Stimulated activated CD4-positive, alpha-beta T cell treated with anti-CD3 and anti-CD28 coated beads, TNF-alpha, amount 100 ng/mL, for 24 hours (primary cell): ENCODE measurements around the gene HINT2.

Experiments
- DNase-seq, 3 experiments: peaks; one replicate each; pipeline ENCODE4 v3.0.0-alpha.2; 2020; ENCODE audit warnings: low read depth in 3 of 3

HINT2 gene

GRCh38 chr9:35774907-35775635 is 39.8 kb downstream of the HINT2 start:
- no peak for DNase-seq

DNA sequence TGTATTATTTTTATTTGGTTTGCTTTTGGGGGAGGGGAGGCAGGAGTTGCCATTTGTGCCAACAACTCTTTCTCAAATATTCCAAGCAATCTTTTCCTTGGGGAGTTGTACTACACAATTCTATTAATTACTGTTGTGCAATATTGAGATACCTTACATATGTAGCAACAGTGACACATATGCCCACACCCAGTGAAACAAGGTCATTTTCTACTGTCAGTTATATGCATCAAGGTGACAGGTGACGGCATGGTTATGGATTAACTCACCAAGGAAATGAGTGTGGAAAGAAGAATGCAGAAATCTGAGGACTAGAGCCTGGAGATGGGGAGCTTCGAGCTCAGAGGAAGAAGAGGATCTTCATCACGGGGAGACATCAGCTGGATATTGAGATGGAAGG is 42.9 kb downstream of the HINT2 start:
- DNase-seq: no peak

DNA sequence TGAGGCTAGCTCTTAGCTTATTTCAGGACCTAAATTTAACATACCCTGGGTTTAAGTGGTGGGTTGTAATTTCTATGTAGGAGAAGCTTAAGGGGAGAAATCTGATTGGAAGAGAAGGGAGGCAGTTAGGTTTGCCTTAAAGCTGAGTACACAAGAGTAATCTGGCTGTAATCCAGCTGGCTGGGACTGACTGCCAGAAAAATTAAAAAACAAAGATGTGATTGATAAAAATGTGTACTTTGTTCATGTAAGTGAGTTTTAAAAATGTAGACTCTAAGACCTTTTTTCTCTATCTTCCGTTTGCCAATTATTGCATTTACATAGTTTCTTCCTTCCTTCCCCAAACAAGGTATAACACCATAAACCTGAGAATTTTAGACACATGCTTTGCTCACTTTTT is 43.3 kb downstream of the HINT2 start:
- no peak for DNase-seq

DNA sequence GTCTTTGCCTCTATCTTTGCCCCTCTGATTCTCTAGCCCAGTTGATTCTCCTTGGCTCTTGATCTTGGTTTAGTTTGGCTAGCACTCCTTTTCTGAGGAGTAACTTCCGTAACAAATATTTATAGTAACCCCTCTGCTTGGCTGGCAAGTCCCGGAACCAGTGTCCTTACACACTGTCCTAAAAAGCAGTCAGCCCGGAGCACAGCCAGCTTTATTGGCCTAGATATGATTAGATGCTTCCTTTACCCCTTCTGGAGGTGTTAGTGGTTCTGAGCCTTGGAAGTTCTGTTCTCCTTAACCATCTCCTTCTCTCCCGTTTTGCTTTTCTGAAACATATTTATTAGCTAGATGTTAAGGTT is 43.8 kb downstream of the HINT2 start:
- no peak for DNase-seq

DNA sequence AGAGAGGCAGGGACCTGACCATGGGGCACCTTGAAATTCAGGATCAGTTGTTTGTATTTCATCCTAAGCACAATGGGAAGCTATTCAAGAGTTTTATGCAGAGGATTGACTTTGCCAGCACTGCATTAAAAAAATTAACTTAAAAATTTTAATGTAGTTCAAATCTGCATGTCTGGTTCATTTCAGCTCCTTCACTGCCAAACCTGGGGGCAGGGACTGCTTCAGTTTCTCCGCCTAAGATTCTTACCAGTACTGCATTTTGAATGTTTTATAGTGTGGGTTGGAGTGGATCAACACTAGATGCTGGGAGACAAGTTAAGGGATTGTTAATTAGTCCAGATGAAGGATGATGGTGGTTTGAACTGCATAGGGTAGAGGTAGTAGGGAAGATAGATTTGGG is 45.1 kb downstream of the HINT2 start:
- DNase-seq: no peak

- DNase-seq: no peak
Observed at GRCh38 chr9:35767458-35767857, 47.4 kb downstream of the HINT2 start.

- DNase-seq: no peak
Observed at GRCh38 chr9:35766997-35767396, 47.8 kb downstream of the HINT2 start.

- no peak for DNase-seq
Observed at GRCh38 chr9:35763803-35764202, 51.0 kb downstream of the HINT2 start.

DNA sequence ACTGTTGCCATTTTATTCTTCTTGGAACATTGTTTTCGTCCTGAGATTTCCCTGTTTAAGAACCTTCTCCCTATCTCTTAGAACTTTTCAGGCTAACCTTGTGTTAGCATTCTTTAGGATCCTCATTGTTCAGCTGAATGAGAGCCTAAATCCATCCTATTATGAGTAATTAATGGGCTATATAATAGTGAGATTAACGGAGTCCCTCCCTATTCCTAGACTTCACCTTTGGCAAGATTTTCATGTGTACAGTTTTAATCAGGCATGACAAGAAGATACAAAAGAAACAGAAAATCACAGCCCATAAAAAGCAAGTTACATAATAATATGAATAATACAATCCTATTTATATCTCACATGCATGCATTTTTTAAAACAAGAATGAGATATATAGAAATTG is 51.7 kb downstream of the HINT2 start:
- no peak for DNase-seq
